Omental fat pad (tissue), 4 donors: Measurements from ENCODE around the gene UCN. TPM values are rescaled to one million over a fixed set of nuclear protein-coding genes. Genes with fewer than 3 reads are reported as not detected.
"Not testable (repeated sequence)": the region's sequence is repeated elsewhere in the genome, so short reads cannot be mapped to it uniquely, and the experiment has no call there.

Experiments
- ATAC-seq: fragments of 150-250 bp; one replicate; pipeline ENCODE4 v1.9.1; 2016; ENCODE audit warnings: mild to moderate bottlenecking, moderate library complexity; ENCODE audit not compliant: low FRiP score
- DNase-seq: peaks from one replicate; pipeline ENCODE4 v3.0.0-alpha.2; 2019; ENCODE audit warnings: low spot score
- CTCF ChIP-seq, 3 donors: fragments of 450-650 bp; IDR thresholded peaks; one replicate each; pipeline ENCODE4 v1.5.1; 2016 to 2017; ENCODE audit warnings: antibody characterized with exemption in 3 of 3, mild to moderate bottlenecking in 3 of 3, moderate library complexity in 2 of 3
- total RNA-seq, 4 donors: library from RNA; depleted of rRNA; stranded (reverse); fragments of >200 nt; gene quantifications; one replicate each; pipeline ENCODE4 v1.1.0, GENCODE V29; 2016

The UCN gene
- total RNA-seq, 4 donors from 2014 or later = 1.4 to 4.9 (median 2.3) TPM

DNA sequence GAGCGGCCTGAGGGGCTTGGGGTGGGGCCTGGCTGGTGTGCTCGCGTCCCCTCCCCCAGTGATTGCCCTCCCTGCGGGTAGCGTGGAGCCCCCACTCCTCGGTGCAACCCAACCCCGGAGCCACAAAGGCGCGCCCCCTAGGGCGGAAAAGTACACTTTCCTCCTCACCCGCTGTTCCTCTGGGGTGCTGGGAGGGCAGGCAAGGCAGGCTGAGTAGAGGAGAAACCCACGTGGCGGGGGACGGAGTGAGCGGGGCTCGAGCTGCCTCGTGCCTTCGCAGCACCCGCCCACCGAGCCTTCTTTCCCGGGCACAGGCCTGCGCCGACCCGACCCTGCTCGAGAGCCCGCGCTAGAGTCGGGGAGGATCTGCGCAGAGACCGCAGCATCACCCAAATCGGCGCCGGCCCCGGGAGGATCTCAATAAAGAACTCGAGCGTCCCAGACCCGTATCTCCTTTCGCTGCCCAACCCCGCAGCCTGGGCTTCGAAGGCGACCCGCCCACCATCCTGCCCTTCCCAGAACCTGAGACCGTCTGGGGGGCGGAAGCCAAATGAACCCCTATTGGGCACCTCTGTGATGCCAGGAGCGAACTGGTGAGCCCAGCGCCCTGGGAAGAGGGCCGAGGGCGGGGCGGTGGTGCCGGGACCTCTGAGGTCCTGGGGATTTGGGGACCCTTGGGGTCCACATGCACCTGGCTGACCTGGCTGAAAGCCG lies 1.5 kb downstream of the UCN start:
- TF ChIP-seq CTCF (IDR thresholded peaks at IDR 0.05) = no peak
- ATAC-seq (no peak), DNase-seq (no peak)

DNA sequence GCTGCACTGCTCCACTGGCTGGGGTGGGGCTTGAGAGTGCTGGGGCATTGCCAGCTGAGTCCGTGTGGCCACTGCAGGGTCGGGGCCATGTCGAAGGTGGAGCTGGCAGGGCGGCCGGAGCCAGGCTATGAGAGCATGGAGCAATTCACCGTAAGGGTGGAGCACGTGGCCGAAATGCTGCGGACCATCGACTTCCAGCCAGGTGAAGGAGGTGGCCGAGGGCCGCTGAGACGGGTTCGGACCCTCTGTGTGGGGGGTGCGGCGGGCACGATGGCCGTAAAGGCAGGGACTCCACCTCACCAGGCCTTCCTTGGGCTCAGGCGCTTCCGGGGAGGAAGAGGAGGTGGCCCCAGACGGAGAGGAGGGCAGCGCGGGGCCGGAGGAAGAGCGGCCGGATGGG lies 2.1 kb downstream of the UCN start:
- no peak for ATAC-seq
- TF ChIP-seq CTCF (IDR thresholded peaks at IDR 0.05) = no peak
- DNase-seq = no peak

- DNase-seq (no peak), ATAC-seq (no peak)
- TF ChIP-seq CTCF (IDR thresholded peaks at IDR 0.05) = no peak
Measured at GRCh38 chr2:27305516-27305915, 2.7 kb downstream of the UCN start.

GRCh38 chr2:27304488-27305240 lies 3.6 kb downstream of the UCN start:
- no peak for TF ChIP-seq CTCF (IDR thresholded peaks at IDR 0.05)
- ATAC-seq (no peak), DNase-seq (no peak)

DNA sequence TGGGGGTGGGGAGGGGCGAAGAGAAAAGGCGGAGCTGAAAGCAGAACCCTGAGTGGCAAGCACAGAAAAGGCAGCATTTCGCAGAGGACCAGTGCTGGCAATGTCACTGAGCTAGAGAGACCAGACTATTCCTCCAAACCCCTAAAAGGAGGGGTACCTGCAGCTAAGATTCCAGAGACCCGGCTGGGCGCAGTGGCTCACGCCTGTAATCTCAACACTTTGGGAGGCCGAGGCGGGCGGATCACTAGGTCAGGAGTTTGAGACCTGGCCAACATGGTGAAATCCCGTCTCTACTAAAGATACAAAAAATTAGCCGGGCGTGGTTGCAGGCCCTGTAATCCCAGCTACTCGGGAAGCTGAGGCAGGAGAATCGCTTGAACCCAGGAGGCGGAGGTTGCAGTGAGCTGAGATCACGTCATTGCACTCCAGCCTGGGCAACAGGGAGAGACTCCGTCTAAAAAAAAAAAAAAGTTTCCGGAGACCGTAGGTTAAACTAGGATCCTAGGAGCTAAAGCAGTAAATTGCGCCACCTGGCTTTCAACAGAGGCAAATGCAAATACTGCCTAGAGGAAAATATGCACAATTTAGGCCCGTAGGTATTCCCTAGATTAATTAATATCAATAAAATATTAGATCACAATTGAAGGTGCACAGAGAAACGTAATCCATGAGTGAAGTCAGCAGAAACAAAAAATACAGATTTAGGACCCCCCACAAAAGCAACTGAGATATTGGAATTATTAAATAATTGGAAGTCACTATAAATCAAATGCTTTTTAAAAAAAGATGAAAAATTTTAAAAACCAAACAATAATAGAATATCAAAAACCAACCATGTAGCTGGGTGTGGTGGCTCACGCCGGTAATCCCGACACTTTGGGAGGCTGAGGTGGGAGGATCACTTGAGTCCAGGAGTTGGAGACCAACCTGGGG lies 4.9 kb downstream of the UCN start:
- no peak for DNase-seq
- TF ChIP-seq CTCF (IDR thresholded peaks at IDR 0.05) = peak in 1 of 3 donors; percentile 35
- ATAC-seq = no peak

DNA sequence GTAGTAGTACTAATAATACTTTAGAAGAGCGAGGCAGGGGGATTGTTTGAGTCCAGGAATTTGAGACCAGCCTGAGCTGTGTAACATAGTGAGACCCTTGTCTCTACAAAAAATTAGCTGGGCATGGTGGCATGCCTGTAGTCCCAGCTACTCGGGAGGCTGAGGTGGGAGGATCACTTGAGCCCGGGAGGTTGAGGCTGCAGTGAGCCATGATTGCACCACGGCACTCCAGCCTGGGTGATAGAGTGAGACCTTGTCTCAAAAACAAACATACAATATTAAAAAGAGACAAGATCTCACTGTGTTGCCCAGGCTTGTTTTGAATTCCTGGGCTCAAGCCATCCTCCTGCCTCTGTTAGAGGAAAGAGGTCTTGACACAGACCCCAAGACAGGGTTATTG lies 7.6 kb downstream of the UCN start:
- not testable (repeated sequence) for ATAC-seq, DNase-seq
